ENCODE data around the gene SOCS7. TPM values are rescaled to one million over a fixed set of nuclear protein-coding genes. Genes with fewer than 3 reads are reported as not detected.
A peak's percentile ranks its signal among the peaks of the same experiment; 100 is the strongest.

SOCS7 gene
- total and polyA plus RNA-seq, 2 donors: 3.5 to 10.4 TPM

- H3K4me1 ChIP-seq (ENCODE audit: control insufficient read depth in 2 of 2, insufficient read depth in 2 of 2, low read length in 2 of 2): peaks cover 32 to 46% of the 10 kb centered on the region in 2 donors
- peaks cover 0 to 4% of the 10 kb centered on the region in 2 donors for H3K27me3 ChIP-seq (ENCODE audit: control insufficient read depth in 2 of 2, insufficient read depth in 1 of 2, low read length in 1 of 2)
- WGBS: under 1% methylated on average over 46 of the region's 46 CpGs
- peak within 1 kb of the TSS; percentile 63 to 93 for H3K4me3 ChIP-seq (ENCODE audit: low read length in 2 of 2)
- peaks cover 0 to 1% of the 10 kb centered on the region in 2 donors for H3K9me3 ChIP-seq (ENCODE audit: control insufficient read depth in 2 of 2, insufficient read depth in 1 of 2, low read length in 1 of 2)
- DNase-seq (ENCODE audit: low read depth in 6 of 9, low spot score in 9 of 9): peak in 3 of 9 donors; percentile 48 to 70 (median 51)
- no peaks in the 10 kb centered on the region for H3K36me3 ChIP-seq (ENCODE audit: control insufficient read depth in 2 of 2, insufficient read depth in 2 of 2, low read length in 1 of 2)
- H3K27ac ChIP-seq (ENCODE audit: low read depth in 1 of 2, low read length in 1 of 2): peak within 1 kb of the TSS; percentile 78 to 79
These were observed 76.5 kb downstream of the SOCS7 start, which contains the start of gene ARHGAP23 for GRCh38 chr17:38428112-38428642. ARHGAP23 (plus strand) TSS chr17:38428464; CDS start chr17:38428486, 22 bp downstream.

DNA sequence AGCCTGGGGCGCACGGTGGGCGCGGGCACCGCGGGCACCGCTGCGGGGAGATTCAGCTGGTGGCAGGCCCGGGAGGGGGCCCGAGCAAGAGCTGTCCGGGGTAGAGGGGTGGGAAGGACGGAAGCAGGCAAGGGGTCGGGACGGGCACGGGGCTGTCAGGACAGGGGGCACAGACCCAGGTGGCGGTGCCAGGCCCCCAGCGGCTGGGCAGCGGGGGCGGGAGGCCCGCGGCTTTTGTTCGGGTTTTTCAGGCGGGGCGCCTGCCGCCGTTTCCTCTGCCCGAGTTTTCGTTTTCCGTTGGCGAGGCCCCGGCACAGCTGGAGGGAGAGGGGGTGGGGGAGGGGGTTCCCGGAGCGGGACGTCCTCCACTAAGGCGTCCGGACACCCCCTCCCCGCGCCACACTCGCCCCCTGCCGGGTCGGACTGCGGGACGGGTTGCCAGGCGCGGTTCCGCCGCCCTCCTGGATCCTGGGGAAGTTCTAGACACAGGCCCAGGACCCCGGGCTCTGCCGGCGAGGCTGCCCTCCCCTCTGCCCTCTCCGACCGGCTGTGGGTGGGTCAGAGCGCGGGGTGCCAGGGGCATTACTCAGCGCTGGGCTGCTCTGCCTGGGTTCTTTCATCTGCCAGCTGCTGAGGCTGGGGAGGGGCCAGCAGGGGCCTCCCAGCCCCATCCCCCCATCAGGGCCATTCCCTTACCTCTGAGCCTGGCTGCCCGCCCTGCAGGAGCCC, 77.2 kb downstream of the SOCS7 start:
- peaks cover 30 to 45% of the 10 kb centered on the region in 2 donors for H3K4me1 ChIP-seq (ENCODE audit: control insufficient read depth in 2 of 2, insufficient read depth in 2 of 2, low read length in 2 of 2)
- peak overlapping the region; percentile 63 to 93 for H3K4me3 ChIP-seq (ENCODE audit: low read length in 2 of 2)
- peak in 2 of 9 donors; percentile 48 to 67 for DNase-seq (ENCODE audit: low read depth in 6 of 9, low spot score in 9 of 9)
- under 1% methylated on average over 56 of the region's 56 CpGs for WGBS
- H3K9me3 ChIP-seq (ENCODE audit: control insufficient read depth in 2 of 2, insufficient read depth in 1 of 2, low read length in 1 of 2): peaks cover 0 to 1% of the 10 kb centered on the region in 2 donors
- H3K36me3 ChIP-seq (ENCODE audit: control insufficient read depth in 2 of 2, insufficient read depth in 2 of 2, low read length in 1 of 2): no peaks in the 10 kb centered on the region
- peaks cover 0 to 4% of the 10 kb centered on the region in 2 donors for H3K27me3 ChIP-seq (ENCODE audit: control insufficient read depth in 2 of 2, insufficient read depth in 1 of 2, low read length in 1 of 2)
- peak overlapping the region; percentile 78 to 79 for H3K27ac ChIP-seq (ENCODE audit: low read depth in 1 of 2, low read length in 1 of 2)

DNA sequence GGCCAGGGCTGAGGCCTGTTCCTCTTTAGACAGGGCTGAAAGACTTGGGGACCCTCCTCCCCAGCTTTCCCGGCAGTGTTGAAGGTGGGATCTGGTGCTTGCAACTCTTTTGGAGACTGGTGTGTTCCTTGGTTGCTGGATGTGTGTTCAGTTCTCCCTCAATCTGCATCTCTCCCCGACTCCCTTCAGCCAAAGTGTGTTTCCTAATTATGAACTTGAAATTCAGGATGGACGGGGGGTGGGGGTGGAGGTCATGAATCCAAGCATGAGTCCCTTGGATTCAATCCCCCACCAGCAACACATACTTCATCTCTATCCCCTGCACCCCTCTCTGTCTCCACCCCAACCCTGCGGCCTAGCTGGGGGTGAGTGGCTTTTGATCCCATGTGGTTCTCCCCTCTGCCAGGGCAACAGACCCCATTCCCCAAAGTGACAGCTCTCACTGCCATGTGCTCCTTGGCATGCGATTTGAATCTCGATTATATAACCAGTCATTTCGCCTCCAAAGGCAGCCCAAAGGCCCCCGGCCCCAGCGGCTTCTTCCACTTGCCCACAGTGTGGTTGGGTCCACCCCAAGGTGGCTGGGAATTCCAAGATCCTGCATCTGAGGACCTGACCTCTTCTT, 77.9 kb downstream of the SOCS7 start:
- H3K27me3 ChIP-seq (ENCODE audit: control insufficient read depth in 2 of 2, insufficient read depth in 1 of 2, low read length in 1 of 2): peaks cover 0 to 4% of the 10 kb centered on the region in 2 donors
- DNase-seq (ENCODE audit: low read depth in 6 of 9, low spot score in 9 of 9): no peak
- peaks cover 26 to 38% of the 10 kb centered on the region in 2 donors for H3K4me1 ChIP-seq (ENCODE audit: control insufficient read depth in 2 of 2, insufficient read depth in 2 of 2, low read length in 2 of 2)
- H3K27ac ChIP-seq (ENCODE audit: low read depth in 1 of 2, low read length in 1 of 2): peak overlapping the region; percentile 70 to 78
- 74% methylated on average over 9 of the region's 9 CpGs for WGBS
- H3K4me3 ChIP-seq (ENCODE audit: low read length in 2 of 2): peak overlapping the region; percentile 63 to 93
- peaks cover 0 to 3% of the 10 kb centered on the region in 2 donors for H3K36me3 ChIP-seq (ENCODE audit: control insufficient read depth in 2 of 2, insufficient read depth in 2 of 2, low read length in 1 of 2)
- H3K9me3 ChIP-seq (ENCODE audit: control insufficient read depth in 2 of 2, insufficient read depth in 1 of 2, low read length in 1 of 2): no peaks in the 10 kb centered on the region

- Histone ChIP-seq H3K4me3 (ENCODE audit: low read length in 2 of 2) (no peak overlapping the region), H3K9me3 (ENCODE audit: control insufficient read depth in 2 of 2, insufficient read depth in 1 of 2, low read length in 1 of 2) (no peaks in the 10 kb centered on the region), H3K4me1 (ENCODE audit: control insufficient read depth in 2 of 2, insufficient read depth in 2 of 2, low read length in 2 of 2) (peaks cover 26 to 35% of the 10 kb centered on the region in 2 donors), H3K36me3 (ENCODE audit: control insufficient read depth in 2 of 2, insufficient read depth in 2 of 2, low read length in 1 of 2) (peaks cover 0 to 6% of the 10 kb centered on the region in 2 donors), H3K27ac (ENCODE audit: low read depth in 1 of 2, low read length in 1 of 2) (peak overlapping the region in 1 of 2 donors; percentile 1), H3K27me3 (ENCODE audit: control insufficient read depth in 2 of 2, insufficient read depth in 1 of 2, low read length in 1 of 2) (peaks cover 0 to 2% of the 10 kb centered on the region in 2 donors)
- 90% methylated on average over 3 of the region's 3 CpGs for WGBS
- no peak for DNase-seq (ENCODE audit: low read depth in 6 of 9, low spot score in 9 of 9)
These were observed 78.7 kb downstream of the SOCS7 start for GRCh38 chr17:38430316-38430715.

- H3K4me1 ChIP-seq (ENCODE audit: control insufficient read depth in 2 of 2, insufficient read depth in 2 of 2, low read length in 2 of 2): peaks cover 26 to 35% of the 10 kb centered on the region in 2 donors
These were observed 79.2 kb downstream of the SOCS7 start for GRCh38 chr17:38430822-38431221.

DNA sequence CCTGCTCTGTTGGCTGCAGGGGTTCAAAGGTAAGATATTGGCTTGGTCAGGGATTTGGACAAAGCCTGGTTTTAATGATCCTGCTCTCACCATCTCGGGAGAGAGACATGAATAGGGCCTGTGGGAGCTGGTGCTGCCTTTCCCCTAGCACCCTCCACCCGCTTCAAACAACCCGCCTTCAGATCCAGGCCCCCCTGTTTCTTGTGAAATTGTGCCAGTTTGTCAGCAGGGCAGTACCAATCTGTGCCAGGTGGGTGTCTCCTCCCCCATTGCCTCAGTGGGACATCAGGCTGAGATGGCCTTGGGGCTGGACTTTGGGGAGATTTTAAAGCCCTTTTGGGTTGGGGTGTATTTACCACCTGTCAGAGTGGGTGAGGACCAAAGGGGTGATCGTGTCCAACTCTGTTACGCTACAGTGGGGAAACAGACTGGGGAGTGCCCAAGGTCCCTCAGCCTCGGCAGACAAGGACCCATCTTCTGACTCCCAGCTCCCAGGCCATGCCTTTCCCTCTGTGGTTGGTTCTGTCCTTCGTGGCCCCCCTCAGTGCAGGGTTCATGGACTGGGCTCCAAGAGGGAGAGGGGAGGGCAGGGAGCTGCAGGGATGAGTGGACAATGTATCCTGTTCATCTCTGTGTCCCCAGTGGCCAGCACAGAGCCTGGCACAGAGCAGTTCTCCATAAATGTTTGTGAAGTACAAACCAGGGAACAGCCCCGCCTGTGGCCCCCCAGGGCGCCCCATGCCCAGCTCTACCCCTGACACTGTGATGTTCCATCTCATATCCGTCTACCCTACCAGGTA, 79.9 kb downstream of the SOCS7 start:
- Histone ChIP-seq H3K27ac (ENCODE audit: low read depth in 1 of 2, low read length in 1 of 2) (no peak overlapping the region), H3K9me3 (ENCODE audit: control insufficient read depth in 2 of 2, insufficient read depth in 1 of 2, low read length in 1 of 2) (no peaks in the 10 kb centered on the region), H3K4me1 (ENCODE audit: control insufficient read depth in 2 of 2, insufficient read depth in 2 of 2, low read length in 2 of 2) (peaks cover 26 to 35% of the 10 kb centered on the region in 2 donors), H3K4me3 (ENCODE audit: low read length in 2 of 2) (no peak overlapping the region), H3K36me3 (ENCODE audit: control insufficient read depth in 2 of 2, insufficient read depth in 2 of 2, low read length in 1 of 2) (peaks cover 0 to 7% of the 10 kb centered on the region in 2 donors), H3K27me3 (ENCODE audit: control insufficient read depth in 2 of 2, insufficient read depth in 1 of 2, low read length in 1 of 2) (peaks cover 0 to 2% of the 10 kb centered on the region in 2 donors)
- 90% methylated on average over 10 of the region's 10 CpGs for WGBS
- no peak for DNase-seq (ENCODE audit: low read depth in 6 of 9, low spot score in 9 of 9)

More at GRCh38 chr17:38430822-38431221, 79.2 kb downstream of the SOCS7 start:
- H3K4me3 ChIP-seq (ENCODE audit: low read length in 2 of 2): no peak overlapping the region
- H3K36me3 ChIP-seq (ENCODE audit: control insufficient read depth in 2 of 2, insufficient read depth in 2 of 2, low read length in 1 of 2): peaks cover 0 to 7% of the 10 kb centered on the region in 2 donors
- peaks cover 0 to 2% of the 10 kb centered on the region in 2 donors for H3K27me3 ChIP-seq (ENCODE audit: control insufficient read depth in 2 of 2, insufficient read depth in 1 of 2, low read length in 1 of 2)
- H3K27ac ChIP-seq (ENCODE audit: low read depth in 1 of 2, low read length in 1 of 2): no peak overlapping the region
- no peaks in the 10 kb centered on the region for H3K9me3 ChIP-seq (ENCODE audit: control insufficient read depth in 2 of 2, insufficient read depth in 1 of 2, low read length in 1 of 2)
- 100% methylated on average over 2 of the region's 2 CpGs for WGBS
- DNase-seq (ENCODE audit: low read depth in 6 of 9, low spot score in 9 of 9): no peak

DNA sequence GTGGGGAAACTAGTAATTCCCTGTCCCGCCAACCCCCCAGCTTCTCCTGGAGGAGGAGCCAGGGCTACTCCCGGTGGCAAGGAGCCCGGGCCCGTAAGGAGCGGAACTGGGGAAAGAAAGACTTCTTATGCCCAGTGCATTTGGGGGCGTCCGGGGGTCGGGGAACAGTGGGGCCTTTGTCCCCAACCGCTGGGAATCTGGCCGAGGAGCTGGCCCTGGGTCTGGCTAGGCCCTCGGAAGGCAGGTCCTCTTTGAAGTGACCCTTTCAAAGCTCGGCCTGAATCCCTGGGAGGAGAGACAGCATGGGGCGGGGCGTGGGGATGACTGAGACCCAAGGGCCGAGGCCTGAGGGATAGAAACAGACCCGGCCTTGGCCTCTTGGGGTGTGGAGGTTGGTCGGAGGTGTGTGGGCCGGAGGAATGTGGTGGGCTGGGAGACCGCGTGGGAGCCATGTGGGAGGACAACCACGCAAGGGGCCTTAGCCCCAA, 82.6 kb downstream of the SOCS7 start:
- WGBS: 96% methylated on average over 21 of the region's 21 CpGs
- DNase-seq (ENCODE audit: low read depth in 6 of 9, low spot score in 9 of 9): no peak
- H3K9me3 ChIP-seq (ENCODE audit: control insufficient read depth in 2 of 2, insufficient read depth in 1 of 2, low read length in 1 of 2): no peaks in the 10 kb centered on the region
- H3K4me1 ChIP-seq (ENCODE audit: control insufficient read depth in 2 of 2, insufficient read depth in 2 of 2, low read length in 2 of 2): peaks cover 13 to 18% of the 10 kb centered on the region in 2 donors
- no peaks in the 10 kb centered on the region for H3K27me3 ChIP-seq (ENCODE audit: control insufficient read depth in 2 of 2, insufficient read depth in 1 of 2, low read length in 1 of 2)
- no peak overlapping the region for H3K4me3 ChIP-seq (ENCODE audit: low read length in 2 of 2)
- no peak overlapping the region for H3K27ac ChIP-seq (ENCODE audit: low read depth in 1 of 2, low read length in 1 of 2)
- peaks cover 0 to 7% of the 10 kb centered on the region in 2 donors for H3K36me3 ChIP-seq (ENCODE audit: control insufficient read depth in 2 of 2, insufficient read depth in 2 of 2, low read length in 1 of 2)

- Histone ChIP-seq H3K4me1 (ENCODE audit: control insufficient read depth in 2 of 2, insufficient read depth in 2 of 2, low read length in 2 of 2) (peaks cover 5 to 6% of the 10 kb centered on the region in 2 donors), H3K27me3 (ENCODE audit: control insufficient read depth in 2 of 2, insufficient read depth in 1 of 2, low read length in 1 of 2) (no peaks in the 10 kb centered on the region), H3K4me3 (ENCODE audit: low read length in 2 of 2) (no peak overlapping the region), H3K36me3 (ENCODE audit: control insufficient read depth in 2 of 2, insufficient read depth in 2 of 2, low read length in 1 of 2) (peaks cover 0 to 9% of the 10 kb centered on the region in 2 donors), H3K27ac (ENCODE audit: low read depth in 1 of 2, low read length in 1 of 2) (no peak overlapping the region), H3K9me3 (ENCODE audit: control insufficient read depth in 2 of 2, insufficient read depth in 1 of 2, low read length in 1 of 2) (no peaks in the 10 kb centered on the region)
- DNase-seq (ENCODE audit: low read depth in 6 of 9, low spot score in 9 of 9): no peak
- WGBS: 90% methylated on average over 9 of the region's 9 CpGs
These were observed 84.2 kb downstream of the SOCS7 start for GRCh38 chr17:38435795-38436194.
